ENCODE data around the gene TEX44.

DNA sequence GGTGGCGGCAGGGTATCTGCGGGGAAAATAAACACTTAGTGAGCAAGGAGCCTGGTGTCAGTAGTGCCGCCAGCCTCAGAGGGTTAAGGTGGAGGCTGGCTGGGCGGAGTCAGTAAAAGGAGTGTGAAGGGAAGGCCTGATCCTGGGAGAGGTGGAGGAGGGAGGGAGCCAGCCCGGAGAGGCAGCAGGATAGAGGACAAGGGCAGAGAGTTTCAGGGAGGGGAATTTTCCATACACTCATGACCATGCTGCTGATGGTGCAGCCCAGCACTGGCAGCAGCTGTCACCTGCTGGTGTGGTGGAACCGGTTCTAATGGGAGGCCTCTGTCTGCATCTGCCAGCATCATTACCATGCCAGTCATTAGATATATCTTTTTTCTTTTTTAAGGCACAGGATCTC is 2.0 kb upstream of the TEX44 start:
- TF ChIP-seq POLR2AphosphoS5 (IDR thresholded peaks at IDR 0.05) (no peak), POLR2A (IDR thresholded peaks at IDR 0.05) (no peak)
- TF ChIP-seq, protein P1, sequence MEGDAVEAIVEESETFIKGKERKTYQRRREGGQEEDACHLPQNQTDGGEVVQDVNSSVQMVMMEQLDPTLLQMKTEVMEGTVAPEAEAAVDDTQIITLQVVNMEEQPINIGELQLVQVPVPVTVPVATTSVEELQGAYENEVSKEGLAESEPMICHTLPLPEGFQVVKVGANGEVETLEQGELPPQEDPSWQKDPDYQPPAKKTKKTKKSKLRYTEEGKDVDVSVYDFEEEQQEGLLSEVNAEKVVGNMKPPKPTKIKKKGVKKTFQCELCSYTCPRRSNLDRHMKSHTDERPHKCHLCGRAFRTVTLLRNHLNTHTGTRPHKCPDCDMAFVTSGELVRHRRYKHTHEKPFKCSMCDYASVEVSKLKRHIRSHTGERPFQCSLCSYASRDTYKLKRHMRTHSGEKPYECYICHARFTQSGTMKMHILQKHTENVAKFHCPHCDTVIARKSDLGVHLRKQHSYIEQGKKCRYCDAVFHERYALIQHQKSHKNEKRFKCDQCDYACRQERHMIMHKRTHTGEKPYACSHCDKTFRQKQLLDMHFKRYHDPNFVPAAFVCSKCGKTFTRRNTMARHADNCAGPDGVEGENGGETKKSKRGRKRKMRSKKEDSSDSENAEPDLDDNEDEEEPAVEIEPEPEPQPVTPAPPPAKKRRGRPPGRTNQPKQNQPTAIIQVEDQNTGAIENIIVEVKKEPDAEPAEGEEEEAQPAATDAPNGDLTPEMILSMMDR (IDR thresholded peaks at IDR 0.05), result no peak

Measured in breast epithelium (tissue), 3 donors.